Measurements from ENCODE around the gene MARCHF10. TPM values are rescaled to one million over a fixed set of nuclear protein-coding genes. Genes with fewer than 3 reads are reported as not detected.

Gene MARCHF10
- total RNA-seq, 1 experiment from 2014 or later: not detected

DNA sequence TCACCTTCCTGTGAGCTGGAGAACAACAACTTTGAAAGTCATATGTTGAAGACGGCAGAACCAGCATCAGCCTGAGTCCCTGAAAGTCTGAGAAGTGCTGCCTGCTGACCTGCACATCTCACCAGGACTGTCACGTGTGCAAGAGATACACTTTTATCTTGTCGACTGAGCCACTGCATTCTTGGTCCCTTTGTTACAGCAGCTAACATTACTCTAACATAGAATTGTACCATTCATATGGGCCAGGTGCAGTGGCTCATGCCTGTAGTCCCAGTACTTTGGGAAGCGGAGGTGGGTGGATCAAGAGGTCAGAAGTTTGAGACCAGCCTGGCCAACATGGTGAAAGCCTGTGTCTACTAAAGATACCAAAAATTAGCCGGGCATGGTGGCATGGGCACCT is 40.1 kb downstream of the MARCHF10 start:
- TF ChIP-seq, protein P1, sequence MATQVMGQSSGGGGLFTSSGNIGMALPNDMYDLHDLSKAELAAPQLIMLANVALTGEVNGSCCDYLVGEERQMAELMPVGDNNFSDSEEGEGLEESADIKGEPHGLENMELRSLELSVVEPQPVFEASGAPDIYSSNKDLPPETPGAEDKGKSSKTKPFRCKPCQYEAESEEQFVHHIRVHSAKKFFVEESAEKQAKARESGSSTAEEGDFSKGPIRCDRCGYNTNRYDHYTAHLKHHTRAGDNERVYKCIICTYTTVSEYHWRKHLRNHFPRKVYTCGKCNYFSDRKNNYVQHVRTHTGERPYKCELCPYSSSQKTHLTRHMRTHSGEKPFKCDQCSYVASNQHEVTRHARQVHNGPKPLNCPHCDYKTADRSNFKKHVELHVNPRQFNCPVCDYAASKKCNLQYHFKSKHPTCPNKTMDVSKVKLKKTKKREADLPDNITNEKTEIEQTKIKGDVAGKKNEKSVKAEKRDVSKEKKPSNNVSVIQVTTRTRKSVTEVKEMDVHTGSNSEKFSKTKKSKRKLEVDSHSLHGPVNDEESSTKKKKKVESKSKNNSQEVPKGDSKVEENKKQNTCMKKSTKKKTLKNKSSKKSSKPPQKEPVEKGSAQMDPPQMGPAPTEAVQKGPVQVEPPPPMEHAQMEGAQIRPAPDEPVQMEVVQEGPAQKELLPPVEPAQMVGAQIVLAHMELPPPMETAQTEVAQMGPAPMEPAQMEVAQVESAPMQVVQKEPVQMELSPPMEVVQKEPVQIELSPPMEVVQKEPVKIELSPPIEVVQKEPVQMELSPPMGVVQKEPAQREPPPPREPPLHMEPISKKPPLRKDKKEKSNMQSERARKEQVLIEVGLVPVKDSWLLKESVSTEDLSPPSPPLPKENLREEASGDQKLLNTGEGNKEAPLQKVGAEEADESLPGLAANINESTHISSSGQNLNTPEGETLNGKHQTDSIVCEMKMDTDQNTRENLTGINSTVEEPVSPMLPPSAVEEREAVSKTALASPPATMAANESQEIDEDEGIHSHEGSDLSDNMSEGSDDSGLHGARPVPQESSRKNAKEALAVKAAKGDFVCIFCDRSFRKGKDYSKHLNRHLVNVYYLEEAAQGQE (IDR thresholded peaks at IDR 0.05; ENCODE audit: low read depth): no peak
- no peak for TF ChIP-seq SIN3A (IDR thresholded peaks at IDR 0.05; ENCODE audit: low read depth)
- TF ChIP-seq, protein P2, sequence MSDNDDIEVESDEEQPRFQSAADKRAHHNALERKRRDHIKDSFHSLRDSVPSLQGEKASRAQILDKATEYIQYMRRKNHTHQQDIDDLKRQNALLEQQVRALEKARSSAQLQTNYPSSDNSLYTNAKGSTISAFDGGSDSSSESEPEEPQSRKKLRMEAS (IDR thresholded peaks at IDR 0.05): no peak
- TF ChIP-seq JUND (IDR thresholded peaks at IDR 0.05): no peak
- no peak for TF ChIP-seq ELF1 (IDR thresholded peaks at IDR 0.05; ENCODE audit: borderline replicate concordance, low read depth)
- TF ChIP-seq ZNF274 (IDR thresholded peaks at IDR 0.05; ENCODE audit: low read depth, low read length): no peak
- TF ChIP-seq FOSL1 (IDR thresholded peaks at IDR 0.05; ENCODE audit: low read depth): no peak
- TF ChIP-seq, protein P3, sequence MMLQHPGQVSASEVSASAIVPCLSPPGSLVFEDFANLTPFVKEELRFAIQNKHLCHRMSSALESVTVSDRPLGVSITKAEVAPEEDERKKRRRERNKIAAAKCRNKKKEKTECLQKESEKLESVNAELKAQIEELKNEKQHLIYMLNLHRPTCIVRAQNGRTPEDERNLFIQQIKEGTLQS (IDR thresholded peaks at IDR 0.05): no peak
- TF ChIP-seq POLR2A (IDR thresholded peaks at IDR 0.05; ENCODE audit: borderline replicate concordance, extremely low read depth, insufficient read depth, insufficient read length): no peak
- no peak for TF ChIP-seq RAD21 (IDR thresholded peaks at IDR 0.05; ENCODE audit: low read depth)
- no peak for TF ChIP-seq YY1 (IDR thresholded peaks at IDR 0.05; ENCODE audit: extremely low read depth, insufficient replicate concordance, low read depth, low read length)
- no peak for TF ChIP-seq POLR2AphosphoS5 (IDR thresholded peaks at IDR 0.05; ENCODE audit: low read depth, low read length)
- no peak for TF ChIP-seq CEBPB (IDR thresholded peaks at IDR 0.05; ENCODE audit: low read depth)
- TF ChIP-seq TCF7L2 (IDR thresholded peaks at IDR 0.05; ENCODE audit: borderline replicate concordance, extremely low read depth, insufficient read depth, insufficient read length): no peak
- no peak for TF ChIP-seq SRF (IDR thresholded peaks at IDR 0.05; ENCODE audit: low read depth)
- TF ChIP-seq EZH2phosphoT487 (IDR thresholded peaks at IDR 0.05; ENCODE audit: borderline replicate concordance): no peak
- no peak for TF ChIP-seq ZFX (IDR thresholded peaks at IDR 0.05)
- TF ChIP-seq, protein P4, sequence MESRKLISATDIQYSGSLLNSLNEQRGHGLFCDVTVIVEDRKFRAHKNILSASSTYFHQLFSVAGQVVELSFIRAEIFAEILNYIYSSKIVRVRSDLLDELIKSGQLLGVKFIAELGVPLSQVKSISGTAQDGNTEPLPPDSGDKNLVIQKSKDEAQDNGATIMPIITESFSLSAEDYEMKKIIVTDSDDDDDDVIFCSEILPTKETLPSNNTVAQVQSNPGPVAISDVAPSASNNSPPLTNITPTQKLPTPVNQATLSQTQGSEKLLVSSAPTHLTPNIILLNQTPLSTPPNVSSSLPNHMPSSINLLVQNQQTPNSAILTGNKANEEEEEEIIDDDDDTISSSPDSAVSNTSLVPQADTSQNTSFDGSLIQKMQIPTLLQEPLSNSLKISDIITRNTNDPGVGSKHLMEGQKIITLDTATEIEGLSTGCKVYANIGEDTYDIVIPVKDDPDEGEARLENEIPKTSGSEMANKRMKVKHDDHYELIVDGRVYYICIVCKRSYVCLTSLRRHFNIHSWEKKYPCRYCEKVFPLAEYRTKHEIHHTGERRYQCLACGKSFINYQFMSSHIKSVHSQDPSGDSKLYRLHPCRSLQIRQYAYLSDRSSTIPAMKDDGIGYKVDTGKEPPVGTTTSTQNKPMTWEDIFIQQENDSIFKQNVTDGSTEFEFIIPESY (IDR thresholded peaks at IDR 0.05; ENCODE audit: extremely low read depth, insufficient replicate concordance, low read length): no peak
- no peak for TF ChIP-seq CBX3 (IDR thresholded peaks at IDR 0.05; ENCODE audit: low read depth)
- TF ChIP-seq, protein P5, sequence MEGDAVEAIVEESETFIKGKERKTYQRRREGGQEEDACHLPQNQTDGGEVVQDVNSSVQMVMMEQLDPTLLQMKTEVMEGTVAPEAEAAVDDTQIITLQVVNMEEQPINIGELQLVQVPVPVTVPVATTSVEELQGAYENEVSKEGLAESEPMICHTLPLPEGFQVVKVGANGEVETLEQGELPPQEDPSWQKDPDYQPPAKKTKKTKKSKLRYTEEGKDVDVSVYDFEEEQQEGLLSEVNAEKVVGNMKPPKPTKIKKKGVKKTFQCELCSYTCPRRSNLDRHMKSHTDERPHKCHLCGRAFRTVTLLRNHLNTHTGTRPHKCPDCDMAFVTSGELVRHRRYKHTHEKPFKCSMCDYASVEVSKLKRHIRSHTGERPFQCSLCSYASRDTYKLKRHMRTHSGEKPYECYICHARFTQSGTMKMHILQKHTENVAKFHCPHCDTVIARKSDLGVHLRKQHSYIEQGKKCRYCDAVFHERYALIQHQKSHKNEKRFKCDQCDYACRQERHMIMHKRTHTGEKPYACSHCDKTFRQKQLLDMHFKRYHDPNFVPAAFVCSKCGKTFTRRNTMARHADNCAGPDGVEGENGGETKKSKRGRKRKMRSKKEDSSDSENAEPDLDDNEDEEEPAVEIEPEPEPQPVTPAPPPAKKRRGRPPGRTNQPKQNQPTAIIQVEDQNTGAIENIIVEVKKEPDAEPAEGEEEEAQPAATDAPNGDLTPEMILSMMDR (IDR thresholded peaks at IDR 0.05 in 2 of 3, conservative IDR thresholded peaks at IDR 0.05 in 1 of 3; ENCODE audit: borderline replicate concordance in 1 of 3, insufficient read depth in 1 of 3, low read depth in 2 of 3, low read length in 2 of 3): no peak
- no peak overlapping the region for H3K4me3 ChIP-seq (replicated peaks in 1 of 2; ENCODE audit: low read depth in 1 of 2, low read length in 2 of 2)
- ATAC-seq (no peak), DNase-seq (ENCODE audit: low read depth, low spot score) (no peak)
- no peak overlapping the region for H3K9ac ChIP-seq (ENCODE audit: low read length)
- H3K9me3 ChIP-seq (ENCODE audit: control insufficient read depth in 1 of 2, insufficient read depth in 1 of 2, low read depth in 1 of 2, low read length in 2 of 2): no peaks in the 10 kb centered on the region
- POLR2A ChIA-PET: no interaction called here
- H3K4me1 ChIP-seq (ENCODE audit: control insufficient read depth in 1 of 2, insufficient read depth in 2 of 2, low read length in 2 of 2): no peaks in the 10 kb centered on the region
- H3K27ac ChIP-seq (ENCODE audit: low read depth, low read length): no peak overlapping the region
- H3K36me3 ChIP-seq (ENCODE audit: control insufficient read depth in 1 of 2, insufficient read depth in 2 of 2, low read length in 2 of 2): no peaks in the 10 kb centered on the region
- H3K27me3 ChIP-seq (ENCODE audit: insufficient read depth, low read length): no peaks in the 10 kb centered on the region
- intact Hi-C loops (cut with micrococcal nuclease): no loop called here
- no peaks in the 10 kb centered on the region for H3K79me2 ChIP-seq (ENCODE audit: insufficient read depth, low read length)
- no peaks in the 10 kb centered on the region for H3K9me2 ChIP-seq (ENCODE audit: insufficient read depth)
- BruUV-seq (replicated peaks): no TSS peak
- CTCF ChIA-PET: no interaction called here
- H2AFZ ChIP-seq (ENCODE audit: low read depth, low read length, poor library complexity, severe bottlenecking): no peak overlapping the region
- H4K20me1 ChIP-seq (ENCODE audit: insufficient read depth): no peaks in the 10 kb centered on the region
- RAD21 ChIA-PET (ENCODE audit: low non-redundant PET in 1 of 2, low total read pairs in 2 of 2, uncharacterized antibody in 2 of 2, unreplicated experiment in 2 of 2): no interaction called here
- no peak overlapping the region for H3K4me2 ChIP-seq (ENCODE audit: low read length)
